D341Med (cell line): Measurements from ENCODE around the gene PDSS2.
"Not testable (repeated sequence)": the region's sequence is repeated elsewhere in the genome, so short reads cannot be mapped to it uniquely, and the experiment has no call there.

Experiments
- DNase-seq: peaks from one replicate; pipeline ENCODE4 v3.0.0; 2012; ENCODE audit warnings: low spot score

Gene PDSS2

GRCh38 chr6:107416145-107416544 is 43.2 kb downstream of the PDSS2 start:
- no peak for DNase-seq

GRCh38 chr6:107413966-107414645 is 45.3 kb downstream of the PDSS2 start:
- no peak for DNase-seq

GRCh38 chr6:107411161-107411560 is 48.2 kb downstream of the PDSS2 start:
- no peak for DNase-seq

GRCh38 chr6:107409942-107410341 is 49.4 kb downstream of the PDSS2 start:
- DNase-seq, result no peak

- DNase-seq, result no peak
Observed at GRCh38 chr6:107408714-107409113, 50.6 kb downstream of the PDSS2 start.

GRCh38 chr6:107405002-107405401 is 54.4 kb downstream of the PDSS2 start:
- no peak for DNase-seq

- DNase-seq, result no peak
Observed at GRCh38 chr6:107402533-107402932, 56.8 kb downstream of the PDSS2 start.

GRCh38 chr6:107401573-107401972 is 57.8 kb downstream of the PDSS2 start:
- DNase-seq, result no peak

- no peak for DNase-seq
Observed at GRCh38 chr6:107400616-107401147, 58.7 kb downstream of the PDSS2 start.

GRCh38 chr6:107399935-107400334 is 59.4 kb downstream of the PDSS2 start:
- DNase-seq, result no peak

- no peak for DNase-seq
Observed at GRCh38 chr6:107398001-107398400, 61.4 kb downstream of the PDSS2 start.

- DNase-seq, result no peak
Observed at GRCh38 chr6:107396211-107396610, 63.2 kb downstream of the PDSS2 start.

GRCh38 chr6:107392069-107392468 is 67.3 kb downstream of the PDSS2 start:
- no peak for DNase-seq

- no peak for DNase-seq
Observed at GRCh38 chr6:107390685-107391435, 68.5 kb downstream of the PDSS2 start.

- DNase-seq, result no peak
Observed at GRCh38 chr6:107390056-107390455, 69.3 kb downstream of the PDSS2 start.

- DNase-seq, result no peak
Observed at GRCh38 chr6:107386904-107387303, 72.5 kb downstream of the PDSS2 start.

GRCh38 chr6:107386340-107386739 is 73.0 kb downstream of the PDSS2 start:
- DNase-seq, result no peak

GRCh38 chr6:107383705-107384104 is 75.7 kb downstream of the PDSS2 start:
- no peak for DNase-seq

GRCh38 chr6:107374264-107374663 is 85.1 kb downstream of the PDSS2 start:
- DNase-seq, result no peak

- DNase-seq, result no peak
Observed at GRCh38 chr6:107369493-107369892, 89.9 kb downstream of the PDSS2 start.

- no peak for DNase-seq
Observed at GRCh38 chr6:107368471-107368870, 90.9 kb downstream of the PDSS2 start.

GRCh38 chr6:107364173-107364572 is 95.2 kb downstream of the PDSS2 start:
- DNase-seq, result not testable (repeated sequence)
